GM18907 (cell line): ENCODE data around the gene TMPRSS2.

Experiments used
- ATAC-seq: cut with Tn5 transposase; IDR thresholded peaks from one replicate; pipeline ENCODE4 v1.9.1; 2021; ENCODE audit warnings: mild to moderate bottlenecking, moderate library complexity; ENCODE audit not compliant: unreplicated experiment

Gene TMPRSS2

DNA sequence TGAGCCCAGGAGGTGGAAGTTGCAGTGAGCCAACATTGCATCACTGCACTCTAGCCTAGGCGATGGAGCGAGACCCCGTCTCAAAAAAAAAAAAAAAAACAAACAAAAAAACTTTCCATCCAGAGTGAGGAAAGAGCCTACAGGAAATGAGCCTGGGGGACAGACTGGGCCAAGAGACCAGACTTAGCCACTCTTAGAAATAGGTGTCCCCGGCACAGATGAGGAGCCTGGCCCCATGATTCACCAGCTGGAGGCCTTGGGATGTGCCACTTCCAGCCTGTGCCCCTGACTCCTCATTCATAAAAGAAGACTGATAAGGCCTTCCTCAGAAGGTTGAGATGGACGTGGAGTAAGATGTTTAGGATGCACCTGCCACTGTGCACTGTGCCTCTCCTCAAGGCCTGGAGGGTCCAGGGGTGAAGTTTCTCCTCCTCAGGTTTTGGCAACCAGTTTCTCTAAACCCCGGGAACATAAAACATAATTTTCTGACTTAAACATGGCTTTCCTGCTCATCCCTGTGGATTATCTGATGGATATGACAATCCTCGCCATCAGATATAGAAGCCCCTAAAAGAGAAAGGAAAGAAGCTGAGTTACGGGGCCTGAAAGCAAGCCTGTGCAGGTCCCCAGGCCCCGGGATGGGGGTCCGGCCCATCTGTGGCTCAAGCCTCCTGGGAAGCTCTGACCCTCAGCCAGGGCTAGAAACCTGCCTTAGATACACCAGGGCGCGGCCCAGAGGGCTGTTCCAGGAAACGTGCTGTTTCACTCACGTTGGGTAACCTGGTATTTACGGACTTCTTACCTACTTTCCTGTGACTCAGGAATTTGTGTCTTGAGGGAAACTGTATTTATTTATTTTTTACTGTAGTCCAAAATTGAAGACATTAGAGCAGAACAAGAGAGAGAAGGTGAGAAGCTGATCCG is 55.9 kb downstream of the TMPRSS2 start:
- no peak for ATAC-seq

- no peak for ATAC-seq
Observed at GRCh38 chr21:41449613-41450012, 58.3 kb downstream of the TMPRSS2 start.

DNA sequence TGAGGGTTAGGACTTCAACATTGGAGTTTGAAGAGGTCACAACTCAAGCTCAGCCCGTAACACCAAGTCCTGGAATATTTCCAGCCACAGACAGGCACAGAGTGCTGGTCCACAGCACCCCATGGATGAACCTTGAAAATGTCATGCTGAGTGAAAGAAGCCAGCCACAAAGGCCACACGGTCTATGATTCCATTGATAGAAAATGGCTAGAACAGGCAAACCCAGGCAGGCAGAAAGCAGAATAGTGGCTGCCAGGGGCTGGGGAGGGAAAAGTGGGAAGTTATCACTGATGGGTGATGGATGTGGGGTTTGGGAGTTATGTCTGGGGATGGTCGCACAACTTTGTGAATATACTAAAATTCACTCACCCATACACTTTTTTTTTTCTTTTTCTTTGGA is 60.6 kb downstream of the TMPRSS2 start:
- no peak for ATAC-seq

GRCh38 chr21:41446586-41446985 is 61.4 kb downstream of the TMPRSS2 start:
- no peak for ATAC-seq

GRCh38 chr21:41445465-41445862 is 62.5 kb downstream of the TMPRSS2 start:
- no peak for ATAC-seq

DNA sequence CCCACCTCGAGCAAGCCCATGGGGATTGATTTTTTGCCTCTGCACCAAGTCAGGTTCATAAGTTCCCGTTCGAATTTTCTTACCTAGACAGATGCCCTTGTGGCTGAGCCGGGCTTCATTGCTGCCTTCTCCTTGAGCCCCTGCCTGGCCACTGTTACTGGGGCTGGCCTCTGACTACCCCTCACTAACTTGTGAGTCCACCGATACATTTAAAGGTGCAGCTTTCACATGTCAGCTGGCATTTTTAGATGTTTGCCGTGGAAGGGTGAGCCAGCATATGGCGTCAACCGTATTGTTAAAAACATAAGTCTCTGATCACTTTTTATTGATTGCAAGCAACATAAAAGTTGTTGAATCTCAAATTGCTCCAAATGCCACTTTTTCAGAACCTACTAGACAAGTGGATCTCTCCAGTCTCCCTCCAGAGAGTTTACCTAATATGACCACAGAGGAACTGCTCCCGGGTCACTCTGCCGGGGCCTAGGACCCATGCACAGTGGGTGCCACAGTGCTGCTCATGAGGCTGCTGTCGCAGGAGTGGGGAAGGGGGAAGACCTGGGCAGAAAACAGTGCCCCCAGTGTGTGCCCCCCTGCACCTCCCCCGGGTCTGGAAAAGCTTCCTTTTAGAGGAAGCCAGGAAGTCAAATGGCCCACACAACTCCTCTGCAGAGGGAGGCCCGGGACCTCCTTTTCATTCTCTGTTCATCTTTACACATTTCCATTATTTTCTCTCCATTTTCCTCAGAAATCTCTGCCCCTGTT is 63.1 kb downstream of the TMPRSS2 start:
- ATAC-seq: no peak

DNA sequence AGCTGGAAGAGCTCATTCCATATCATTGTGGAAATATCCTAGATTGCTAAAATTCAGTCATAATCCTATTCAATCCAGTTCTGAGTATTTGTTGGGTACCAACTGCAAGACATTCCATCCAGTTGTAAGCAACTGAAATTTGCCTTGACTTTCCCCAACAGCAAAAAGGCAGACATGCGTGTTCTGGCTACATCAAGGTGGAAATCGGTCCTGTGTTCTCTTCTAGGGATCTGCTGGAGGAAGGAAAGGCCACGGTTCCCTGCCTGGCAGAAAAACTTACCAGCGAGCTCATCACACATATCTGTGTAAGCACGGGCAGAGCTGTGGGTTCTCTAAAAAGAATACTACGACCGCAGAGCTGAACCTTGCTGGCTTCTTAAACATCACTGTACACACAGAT is 64.4 kb downstream of the TMPRSS2 start:
- no peak for ATAC-seq

DNA sequence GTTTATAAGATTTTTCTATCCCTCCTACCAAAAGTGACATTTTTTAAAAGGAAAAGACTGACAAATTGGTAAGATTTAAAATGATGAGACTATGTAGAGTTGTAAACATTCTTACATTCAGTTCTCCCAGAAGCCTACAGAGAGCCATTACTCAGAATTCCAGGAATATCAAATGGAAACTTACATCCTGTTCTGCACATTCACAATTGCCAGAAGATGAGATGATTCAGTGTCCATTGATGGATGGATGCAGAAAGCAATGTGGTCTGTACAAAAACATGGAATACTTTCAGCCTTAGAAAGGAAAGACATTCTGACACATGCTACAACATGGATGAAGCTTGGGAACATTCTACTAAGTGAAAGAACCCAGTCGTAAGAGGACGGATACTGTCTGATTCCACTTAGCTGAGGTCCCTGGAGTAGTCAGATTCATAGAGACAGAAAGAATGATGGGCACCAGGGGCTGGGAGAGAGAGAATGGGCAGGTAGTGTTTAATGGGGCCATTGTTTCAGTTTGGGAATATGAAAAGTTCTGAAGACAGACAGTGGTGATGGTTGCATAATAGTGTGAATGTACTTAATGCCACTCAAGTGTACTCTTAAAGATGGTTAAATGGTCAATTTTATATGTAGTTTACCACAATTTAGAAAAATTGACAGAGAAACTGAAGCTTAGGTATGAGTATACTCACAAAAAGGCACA is 65.3 kb downstream of the TMPRSS2 start:
- no peak for ATAC-seq

- no peak for ATAC-seq
Observed at GRCh38 chr21:41441546-41441945, 66.4 kb downstream of the TMPRSS2 start.

DNA sequence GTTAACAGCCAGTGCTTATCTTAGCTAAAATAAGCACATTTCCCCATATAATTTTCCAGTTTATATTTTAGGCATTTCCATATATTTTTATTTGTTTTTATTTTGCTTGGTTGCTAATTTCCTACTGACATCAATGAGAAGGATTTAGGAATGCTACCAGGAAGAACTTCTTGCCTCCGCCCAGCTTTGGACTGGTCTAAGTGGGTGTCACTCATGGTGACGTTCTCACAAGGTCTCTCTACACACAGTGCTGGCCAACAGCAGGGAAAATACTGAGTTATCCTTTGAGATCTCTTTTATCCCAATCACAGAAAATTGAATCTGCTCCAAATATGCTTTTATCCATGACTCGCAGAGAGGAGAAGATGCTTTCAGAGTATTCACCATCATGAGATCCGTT is 68.7 kb downstream of the TMPRSS2 start:
- no peak for ATAC-seq

- ATAC-seq: no peak
Observed at GRCh38 chr21:41438425-41439113, 69.4 kb downstream of the TMPRSS2 start.

DNA sequence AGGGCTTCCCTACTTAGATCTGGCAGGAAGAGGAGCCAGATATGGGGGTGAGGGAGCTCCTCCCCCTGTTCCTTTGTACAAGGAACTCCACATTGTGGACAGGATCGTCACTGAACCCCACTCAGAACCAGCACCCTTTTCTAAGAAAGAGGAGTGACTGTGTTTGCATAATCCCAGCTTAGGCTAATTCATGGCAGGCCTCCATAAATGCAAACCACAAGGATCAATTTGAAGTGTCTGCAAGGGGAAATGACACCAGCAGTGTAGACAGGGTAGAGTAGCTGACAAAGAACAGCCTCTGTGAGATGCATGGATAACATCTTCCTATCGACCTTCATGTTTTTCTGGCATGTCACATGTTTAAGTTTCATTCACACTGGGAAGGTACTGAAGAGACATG is 70.2 kb downstream of the TMPRSS2 start:
- no peak for ATAC-seq

- ATAC-seq: no peak
Observed at GRCh38 chr21:41435706-41436105, 72.3 kb downstream of the TMPRSS2 start.

GRCh38 chr21:41433566-41433965 is 74.4 kb downstream of the TMPRSS2 start:
- no peak for ATAC-seq

DNA sequence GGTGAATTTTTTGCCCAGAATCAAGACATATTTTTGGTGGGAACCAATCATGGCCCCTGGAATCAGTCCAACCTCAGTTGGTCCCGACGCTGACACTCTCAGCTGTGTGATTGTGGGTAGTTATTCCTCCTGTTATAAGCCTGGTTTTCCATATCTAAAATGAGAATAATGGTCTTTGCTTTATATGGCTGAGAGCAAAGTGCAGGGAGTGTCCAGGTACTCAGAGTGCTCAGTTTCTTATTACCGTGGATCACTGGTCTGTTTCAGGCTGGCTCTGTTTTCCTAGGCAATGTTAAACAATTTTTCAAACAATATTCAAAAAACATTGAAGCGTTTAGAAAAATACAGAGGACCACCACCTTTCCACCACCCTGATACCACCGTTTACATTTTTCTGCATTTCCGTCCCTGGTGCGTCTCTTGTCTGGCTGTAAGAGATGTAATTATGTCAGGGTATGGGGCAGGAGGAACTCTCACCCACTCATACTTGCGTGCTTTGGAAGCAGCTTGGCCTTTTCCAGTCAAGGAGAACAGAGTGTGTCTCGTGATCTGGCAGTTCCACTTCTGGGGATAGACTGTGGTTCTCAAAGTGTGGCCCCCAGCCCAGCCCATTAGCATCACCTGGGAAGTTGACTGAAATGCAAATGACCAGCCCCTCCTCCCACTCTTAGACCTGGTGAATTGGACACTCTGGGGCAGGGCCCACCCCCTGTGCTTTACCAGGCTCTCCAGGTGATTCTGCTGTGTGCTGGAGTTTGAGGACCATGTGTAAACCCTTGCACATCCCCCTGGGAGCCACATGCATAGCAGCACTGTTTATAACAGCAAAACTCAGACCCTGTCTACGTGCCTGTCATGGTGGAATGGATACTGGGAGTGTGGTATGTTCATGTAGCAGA is 75.1 kb downstream of the TMPRSS2 start:
- no peak for ATAC-seq

DNA sequence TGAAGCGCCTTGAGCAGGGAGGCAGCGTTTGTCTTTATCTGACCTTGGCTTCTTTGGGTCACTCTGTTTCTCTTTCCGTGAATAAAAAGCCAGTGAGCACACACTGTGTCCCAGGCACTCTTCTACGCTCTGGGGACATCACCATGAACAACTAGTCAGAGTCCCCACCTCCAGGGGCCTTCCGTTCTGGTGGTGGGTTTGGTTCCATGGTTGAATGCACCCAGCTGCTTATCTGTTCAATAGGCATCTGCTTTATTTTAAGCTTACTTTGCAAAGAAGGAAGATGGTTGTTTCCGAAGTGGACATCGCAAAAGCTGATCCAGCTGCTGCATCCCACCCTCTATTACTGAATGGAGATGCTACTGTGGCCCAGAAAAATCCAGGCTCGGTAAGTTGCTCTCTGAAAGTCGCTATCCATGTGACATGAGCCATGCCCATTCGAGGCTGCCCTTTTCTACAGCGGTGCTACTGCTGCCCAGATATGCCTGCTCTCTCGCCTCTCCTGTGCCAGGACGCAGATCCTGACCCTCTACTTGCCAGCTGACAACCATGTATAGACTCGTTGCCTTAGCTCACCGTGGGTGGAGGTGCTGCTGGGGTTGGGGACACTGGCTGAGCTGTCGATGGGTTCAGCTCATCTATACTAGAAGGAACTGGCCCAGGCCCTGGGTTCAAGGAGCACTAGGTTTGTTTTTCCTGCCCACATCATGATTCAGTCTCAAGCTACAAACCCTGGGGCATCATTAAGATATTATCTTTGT is 76.0 kb downstream of the TMPRSS2 start:
- peak; percentile 84 for ATAC-seq

GRCh38 chr21:41429925-41430491 is 78.0 kb downstream of the TMPRSS2 start:
- no peak for ATAC-seq

GRCh38 chr21:41429305-41429704 is 78.7 kb downstream of the TMPRSS2 start:
- ATAC-seq: no peak

GRCh38 chr21:41428847-41429246 is 79.1 kb downstream of the TMPRSS2 start:
- no peak for ATAC-seq
